Esophagus squamous epithelium (tissue), 5 donors: Measurements from ENCODE around the gene CLEC11A. TPM values are rescaled to one million over a fixed set of nuclear protein-coding genes. Genes with fewer than 3 reads are reported as not detected.

Experiments
- DNase-seq: peaks from one replicate; lab custom pipeline; 2025; lab: John Stamatoyannopoulos, UW
- H3K27ac ChIP-seq, 4 donors: fragments of 200-600 bp; sonication (generic); one replicate each; pipeline ENCODE4 v1.5.1; 2016 to 2019; ENCODE audit warnings: mild to moderate bottlenecking in 1 of 4
- H3K27me3 ChIP-seq, 4 donors: fragments of 200-600 bp; sonication (generic); 1 replicate in 3 of 4; 2 replicates in 1 of 4; pipeline versions ENCODE4 v1.5.1 to v1.6.0; 2017 to 2021; ENCODE audit warnings: antibody characterized with exemption in 1 of 4
- H3K36me3 ChIP-seq, 3 donors: fragments of 200-600 bp; sonication (generic); one replicate each; pipeline ENCODE4 v1.5.1; 2016 to 2019
- H3K4me1 ChIP-seq, 3 donors: fragments of 200-600 bp; sonication (generic); one replicate each; pipeline ENCODE4 v1.5.1; 2017 to 2019
- H3K4me3 ChIP-seq, 4 donors: fragments of 200-600 bp; sonication (generic); 1 replicate in 3 of 4; 2 replicates in 1 of 4; pipeline ENCODE4 v1.5.1; 2016 to 2019; ENCODE audit warnings: mild to moderate bottlenecking in 2 of 4, moderate library complexity in 1 of 4
- H3K9me3 ChIP-seq, 3 donors: fragments of 200-600 bp; sonication (generic); one replicate each; pipeline ENCODE4 v1.5.1; 2016 to 2019
- CTCF ChIP-seq, 6 experiments: fragments of 450-650 bp in 4 of 6; fragments of 200-600 bp in 2 of 6; sonication (generic) in 2 of 6; IDR thresholded peaks; one replicate each; pipeline ENCODE4 v1.5.1; 2016 to 2019; ENCODE audit warnings: antibody characterized with exemption in 6 of 6, mild to moderate bottlenecking in 4 of 6, moderate library complexity in 4 of 6
- POLR2A ChIP-seq, 4 donors: fragments of 450-650 bp; IDR thresholded peaks; one replicate each; pipeline ENCODE4 v1.6.1; 2017; ENCODE audit warnings: antibody characterized with exemption in 4 of 4, mild to moderate bottlenecking in 4 of 4, moderate library complexity in 3 of 4
- WGBS, 2 donors: methylation state at CpG; one replicate each; pipeline ENCODE4 v1.1.5; 2018; 5-methylcytosine and 5-hydroxymethylcytosine counted together
- intact Hi-C: fragments of 100-400 bp; cut with DNase I; formaldehyde crosslinking; loops from one replicate; pipeline ENCODE4 v1.15.0; 2022
- total RNA-seq, 4 donors: library from RNA; depleted of rRNA; stranded (reverse); fragments of >200 nt; gene quantifications; one replicate each; pipeline ENCODE4 v1.1.0, GENCODE V29; 2016
- donor health status: DM: yes; HTN: yes; CAD: no.

Gene CLEC11A
- total RNA-seq, 4 donors from 2014 or later, result 0.80 to 11.1 (median 3.9) TPM

GRCh38 chr19:50705422-50706019 lies 17.6 kb upstream of the CLEC11A start:
- no peaks in the 10 kb centered on the region for H3K9me3 ChIP-seq
- H3K27ac ChIP-seq, result no peak overlapping the region
- H3K36me3 ChIP-seq, result no peaks in the 10 kb centered on the region
- no peak for DNase-seq
- peaks cover 0 to 79% (median 0%) of the 10 kb centered on the region in 4 donors for H3K27me3 ChIP-seq
- intact Hi-C loops, result no loop called here
- H3K4me1 ChIP-seq, result no peaks in the 10 kb centered on the region
- no peak for TF ChIP-seq POLR2A (IDR thresholded peaks at IDR 0.05)
- TF ChIP-seq CTCF (IDR thresholded peaks at IDR 0.05), result peak; percentile 22 to 64 (median 36)
- WGBS, 2 donors, result 31 to 38% methylated on average over 6 to 9 of the region's 9 CpGs
- H3K4me3 ChIP-seq, result no peak overlapping the region

GRCh38 chr19:50706387-50706786 lies 16.8 kb upstream of the CLEC11A start:
- DNase-seq, result no peak
- Histone ChIP-seq H3K9me3 (no peaks in the 10 kb centered on the region), H3K27ac (no peak overlapping the region), H3K4me1 (no peaks in the 10 kb centered on the region), H3K27me3 (peaks cover 0 to 79% (median 0%) of the 10 kb centered on the region in 4 donors), H3K36me3 (no peaks in the 10 kb centered on the region), H3K4me3 (no peak overlapping the region)
- 54 to 59% methylated on average over 5 of the region's 5 CpGs for WGBS, 2 donors
- intact Hi-C loops, result no loop called here
- no peak for TF ChIP-seq CTCF (IDR thresholded peaks at IDR 0.05)
- no peak for TF ChIP-seq POLR2A (IDR thresholded peaks at IDR 0.05)

GRCh38 chr19:50708179-50708879 lies 14.8 kb upstream of the CLEC11A start:
- Histone ChIP-seq H3K27me3 (peaks cover 0 to 77% (median 0%) of the 10 kb centered on the region in 4 donors), H3K9me3 (no peaks in the 10 kb centered on the region), H3K27ac (no peak overlapping the region), H3K4me1 (no peaks in the 10 kb centered on the region), H3K4me3 (no peak overlapping the region), H3K36me3 (no peaks in the 10 kb centered on the region)
- intact Hi-C loops, result no loop called here
- TF ChIP-seq CTCF (IDR thresholded peaks at IDR 0.05) (no peak), POLR2A (IDR thresholded peaks at IDR 0.05) (no peak)
- WGBS, 2 donors, result 43 to 51% methylated on average over 6 to 9 of the region's 12 CpGs
- no peak for DNase-seq

GRCh38 chr19:50710094-50710493 lies 13.1 kb upstream of the CLEC11A start:
- 36 to 47% methylated on average over 5 to 6 of the region's 10 CpGs for WGBS, 2 donors
- no peak for DNase-seq
- Histone ChIP-seq H3K27me3 (peaks cover 0 to 75% (median 0%) of the 10 kb centered on the region in 4 donors), H3K27ac (no peak overlapping the region), H3K36me3 (no peaks in the 10 kb centered on the region), H3K9me3 (no peaks in the 10 kb centered on the region), H3K4me1 (no peaks in the 10 kb centered on the region), H3K4me3 (no peak overlapping the region)
- intact Hi-C loops, result no loop called here
- TF ChIP-seq CTCF (IDR thresholded peaks at IDR 0.05) (peak in 1 of 6 experiments; percentile 21), POLR2A (IDR thresholded peaks at IDR 0.05) (no peak)

GRCh38 chr19:50710612-50711011 lies 12.6 kb upstream of the CLEC11A start:
- intact Hi-C loops, result no loop called here
- Histone ChIP-seq H3K36me3 (no peaks in the 10 kb centered on the region), H3K27ac (no peak overlapping the region), H3K9me3 (no peaks in the 10 kb centered on the region), H3K4me1 (no peaks in the 10 kb centered on the region), H3K27me3 (peaks cover 0 to 75% (median 0%) of the 10 kb centered on the region in 4 donors), H3K4me3 (no peak overlapping the region)
- 72% methylated on average over 5 of the region's 5 CpGs; no CpG with 5 or more reads in 1 of the 2 donors for WGBS, 2 donors
- no peak for TF ChIP-seq POLR2A (IDR thresholded peaks at IDR 0.05)
- TF ChIP-seq CTCF (IDR thresholded peaks at IDR 0.05), result no peak
- DNase-seq, result no peak
